Astrocyte of the hippocampus (primary cell): ENCODE measurements around the gene RNF44.
A peak's percentile ranks its signal among the peaks of the same experiment; 100 is the strongest.

Experiments
- DNase-seq: peaks from one replicate; pipeline ENCODE4 v3.0.0; 2011; ENCODE audit warnings: low read depth, low spot score

Gene RNF44

DNA sequence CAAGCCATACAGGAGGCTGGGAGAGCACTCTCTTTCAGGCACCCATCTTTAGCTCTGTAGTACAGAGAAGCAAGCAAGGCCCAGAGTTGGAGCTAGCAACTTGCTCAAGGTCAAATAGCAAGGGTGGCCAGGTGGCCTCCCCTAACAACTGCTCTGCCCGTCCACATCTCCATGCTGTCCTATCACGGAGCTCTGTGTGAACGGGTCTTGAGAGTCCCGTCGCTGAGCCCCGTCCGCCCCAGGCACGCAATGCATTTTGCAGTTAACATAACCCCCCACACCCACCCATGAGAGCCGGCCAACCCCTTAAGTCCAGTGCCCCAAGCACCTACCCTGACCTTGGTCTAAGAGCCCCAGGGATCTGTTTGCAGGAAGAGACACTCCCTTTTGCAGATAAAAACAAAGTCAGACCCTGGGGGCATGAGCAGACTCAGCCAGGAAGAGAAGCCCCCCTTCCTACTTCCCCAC is 1.5 kb downstream of the RNF44 start:
- peak; percentile 46 for DNase-seq

GRCh38 chr5:176535101-176535663 is 2.0 kb downstream of the RNF44 start:
- peak; percentile 44 for DNase-seq

- DNase-seq: no peak
Observed at GRCh38 chr5:176534640-176535039, 2.6 kb downstream of the RNF44 start.

DNA sequence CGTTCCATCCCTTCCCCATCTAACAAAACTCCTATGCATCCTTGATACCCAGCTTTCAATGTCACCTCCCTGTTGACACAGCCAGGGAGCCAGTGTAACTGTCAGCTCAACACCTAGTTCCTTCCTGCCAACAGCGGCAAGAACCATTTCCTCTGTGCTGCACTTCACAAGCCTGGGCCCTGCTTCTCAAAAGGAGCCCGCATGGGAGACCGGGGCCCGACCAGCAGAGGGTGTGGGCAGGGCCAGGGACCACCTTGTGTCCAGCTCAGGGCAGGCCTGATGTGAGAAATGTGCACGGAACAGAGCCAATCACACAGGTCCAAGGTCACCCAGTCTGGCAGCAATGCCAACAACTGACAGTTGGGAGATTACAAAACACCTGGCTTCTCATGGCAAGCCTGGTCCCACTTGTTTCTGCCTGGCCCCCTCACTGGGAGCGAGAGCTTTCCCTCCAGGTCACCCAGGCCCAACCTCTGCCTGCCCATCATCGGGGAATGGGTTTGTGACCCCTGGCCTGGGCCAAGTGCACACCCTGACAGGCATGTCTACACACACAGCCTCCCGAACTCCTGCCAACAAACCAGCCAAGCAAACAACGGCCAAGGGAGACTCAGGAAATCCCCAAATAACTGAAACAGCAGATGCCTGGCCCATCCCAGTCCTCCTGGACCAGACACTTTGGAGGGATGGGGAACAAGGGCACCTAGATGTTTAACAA is 3.1 kb downstream of the RNF44 start:
- peak; percentile 46 for DNase-seq

- peak; percentile 32 for DNase-seq
Observed at GRCh38 chr5:176533390-176533789, 3.8 kb downstream of the RNF44 start.

GRCh38 chr5:176532795-176533194 is 4.4 kb downstream of the RNF44 start:
- no peak for DNase-seq

GRCh38 chr5:176531902-176532493 is 5.2 kb downstream of the RNF44 start:
- no peak for DNase-seq

- DNase-seq: peak; percentile 81
Observed at GRCh38 chr5:176530983-176531901, 6.0 kb downstream of the RNF44 start.

DNA sequence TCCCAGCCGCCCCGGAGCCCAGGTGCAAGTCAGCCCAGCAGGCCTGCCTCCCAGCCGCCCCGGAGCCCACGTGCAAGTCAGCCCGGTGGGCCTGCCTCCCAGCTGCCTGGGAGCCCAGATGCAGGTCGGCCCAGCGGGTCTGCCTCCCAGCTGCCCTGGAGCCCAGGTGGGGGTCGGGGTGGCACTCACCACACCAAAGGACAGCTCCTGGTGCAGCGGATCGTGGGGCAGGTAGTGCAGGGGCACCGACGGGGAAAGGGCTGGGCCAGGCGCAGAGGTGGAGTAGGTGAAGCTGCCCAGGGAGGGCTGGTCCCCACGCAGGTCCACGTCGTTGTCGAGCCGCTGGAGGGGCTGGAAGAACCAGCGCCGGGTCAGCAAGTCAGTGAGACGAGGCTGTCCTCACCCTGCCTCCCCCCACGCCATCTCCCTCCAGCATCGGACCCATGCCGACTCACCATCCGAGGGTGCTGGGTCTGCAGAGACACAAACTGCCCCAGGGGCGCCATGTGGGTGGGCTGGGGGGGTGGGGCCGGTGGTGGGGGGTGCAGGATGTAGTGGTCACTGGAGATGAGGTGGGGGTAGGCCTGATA is 6.7 kb downstream of the RNF44 start:
- DNase-seq: no peak

DNA sequence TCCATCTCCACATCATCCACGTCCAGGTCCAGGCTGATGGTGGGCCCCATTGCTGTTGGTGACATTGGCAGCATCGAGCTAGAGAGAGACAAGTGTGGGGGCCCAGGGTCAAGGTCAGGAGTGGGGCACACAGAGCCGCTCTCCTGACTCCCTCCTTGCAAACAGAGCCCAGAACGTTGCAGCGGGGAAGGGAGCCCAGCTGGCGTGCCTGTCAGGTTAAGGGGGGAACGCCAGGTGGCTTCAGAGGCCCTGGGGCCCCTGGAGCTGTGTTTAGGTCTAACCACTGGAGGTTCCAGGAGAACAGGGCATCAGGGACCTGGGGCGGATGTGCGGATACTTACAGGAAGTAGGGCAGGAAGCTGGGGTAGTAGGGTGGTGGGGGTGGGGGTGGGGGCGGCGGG is 7.5 kb downstream of the RNF44 start:
- DNase-seq: no peak

DNA sequence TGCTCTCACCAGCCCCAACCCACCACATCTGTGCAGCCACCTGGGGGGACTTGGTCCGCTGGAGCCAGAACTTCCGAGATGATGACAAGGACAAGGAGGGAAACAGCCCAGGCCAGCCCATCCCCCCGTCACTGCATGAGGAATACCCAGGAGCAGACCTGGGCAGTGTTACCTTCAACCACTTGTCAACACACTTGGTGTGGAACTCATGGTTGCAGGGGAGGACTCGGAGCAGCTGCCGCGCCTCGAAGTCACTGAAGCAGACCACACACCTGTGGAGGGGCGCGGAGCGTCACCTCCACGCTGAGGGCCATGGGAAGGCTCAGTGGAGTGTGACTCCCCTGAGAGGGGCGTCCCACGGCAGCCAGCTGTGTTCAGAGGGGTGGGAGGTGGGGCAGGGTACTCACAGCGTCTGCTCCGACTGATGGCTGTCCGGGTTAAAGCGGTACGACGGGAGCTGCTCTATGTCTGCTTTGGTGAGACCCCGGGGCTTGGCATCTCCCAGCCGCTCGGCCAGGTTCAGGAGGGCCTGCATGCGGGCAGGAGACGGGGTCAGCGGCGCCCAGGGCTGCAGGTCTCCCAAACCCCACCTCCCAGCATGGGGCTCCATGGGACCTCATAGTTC is 8.0 kb downstream of the RNF44 start:
- no peak for DNase-seq

DNA sequence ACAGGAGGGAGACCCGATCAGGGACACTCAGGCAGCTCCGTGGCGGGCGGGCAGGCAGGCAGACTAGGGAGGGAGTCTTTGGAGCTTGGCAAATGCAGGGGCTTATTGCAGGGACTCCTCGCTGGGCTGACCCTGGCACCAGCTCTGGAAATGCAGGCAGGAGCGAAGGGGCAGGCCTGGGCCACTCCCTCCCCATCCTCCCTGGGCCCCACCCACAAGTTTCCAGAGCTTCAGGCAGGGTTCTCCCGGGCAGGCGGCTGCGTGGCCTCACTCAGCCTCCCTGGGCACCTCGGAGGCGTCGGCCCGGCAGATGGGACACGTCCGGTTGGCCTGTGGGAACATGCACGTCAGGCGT is 8.5 kb downstream of the RNF44 start:
- no peak for DNase-seq

GRCh38 chr5:176528301-176528700 is 8.9 kb downstream of the RNF44 start:
- no peak for DNase-seq

- no peak for DNase-seq
Observed at GRCh38 chr5:176527246-176528222, 9.7 kb downstream of the RNF44 start.

GRCh38 chr5:176526462-176526861 is 10.7 kb downstream of the RNF44 start:
- no peak for DNase-seq

DNA sequence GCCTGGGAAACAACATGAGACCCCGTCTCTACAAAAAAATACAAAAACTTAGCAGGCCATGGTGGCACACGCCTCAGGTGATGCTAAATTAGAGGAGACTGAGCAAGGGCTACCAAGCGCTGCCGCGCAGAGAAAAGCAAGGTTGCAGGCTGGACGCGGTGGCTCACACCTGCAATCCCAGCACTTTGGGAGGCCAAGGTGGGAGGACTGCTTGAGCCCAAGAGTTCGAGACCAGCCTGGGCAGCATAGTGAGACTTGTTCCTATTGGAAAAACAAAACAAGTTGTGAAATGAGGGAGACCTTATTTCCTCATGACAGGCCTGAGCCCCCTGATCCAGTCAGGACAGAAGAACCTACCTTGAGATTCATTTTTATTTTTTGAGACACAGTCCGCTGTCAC is 11.5 kb downstream of the RNF44 start:
- DNase-seq: no peak

DNA sequence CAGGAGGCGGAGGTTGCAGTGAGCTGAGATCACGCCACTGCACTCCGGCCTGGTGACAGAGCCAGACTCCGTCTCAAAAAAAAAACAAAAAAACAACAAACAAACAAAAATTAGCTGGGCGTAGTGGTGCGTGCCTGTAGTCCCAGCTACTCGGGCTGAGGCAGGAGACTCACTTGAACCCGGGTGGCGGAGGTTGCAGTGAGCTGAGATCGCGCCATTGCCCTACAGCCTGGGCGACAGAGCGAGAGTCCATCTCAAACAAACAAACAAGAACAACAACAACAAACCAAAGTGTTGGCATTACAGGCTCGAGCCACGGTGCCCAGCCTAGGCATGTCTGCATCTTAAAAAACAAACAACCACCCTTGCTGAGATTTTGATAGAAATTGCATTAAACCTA is 12.2 kb downstream of the RNF44 start:
- DNase-seq: no peak

DNA sequence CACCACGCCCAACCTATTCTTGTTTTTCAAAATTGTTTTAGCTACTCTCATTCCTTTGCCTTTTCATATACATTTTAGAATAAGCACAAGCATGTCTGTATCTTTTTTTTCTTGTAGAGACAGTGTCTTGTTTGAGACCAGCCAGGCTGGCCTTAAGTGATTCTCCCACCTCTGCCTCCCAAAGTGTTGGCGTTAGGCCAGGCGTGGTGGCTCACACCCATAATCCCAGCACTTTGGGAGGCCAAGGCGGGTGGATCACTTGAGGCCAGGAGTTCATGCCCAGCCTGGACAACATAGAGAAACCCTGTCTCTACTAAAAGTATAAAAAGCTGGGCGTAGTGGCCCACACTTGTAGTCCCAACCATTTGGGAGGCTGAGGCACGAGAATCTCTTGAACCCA is 13.1 kb downstream of the RNF44 start:
- no peak for DNase-seq

DNA sequence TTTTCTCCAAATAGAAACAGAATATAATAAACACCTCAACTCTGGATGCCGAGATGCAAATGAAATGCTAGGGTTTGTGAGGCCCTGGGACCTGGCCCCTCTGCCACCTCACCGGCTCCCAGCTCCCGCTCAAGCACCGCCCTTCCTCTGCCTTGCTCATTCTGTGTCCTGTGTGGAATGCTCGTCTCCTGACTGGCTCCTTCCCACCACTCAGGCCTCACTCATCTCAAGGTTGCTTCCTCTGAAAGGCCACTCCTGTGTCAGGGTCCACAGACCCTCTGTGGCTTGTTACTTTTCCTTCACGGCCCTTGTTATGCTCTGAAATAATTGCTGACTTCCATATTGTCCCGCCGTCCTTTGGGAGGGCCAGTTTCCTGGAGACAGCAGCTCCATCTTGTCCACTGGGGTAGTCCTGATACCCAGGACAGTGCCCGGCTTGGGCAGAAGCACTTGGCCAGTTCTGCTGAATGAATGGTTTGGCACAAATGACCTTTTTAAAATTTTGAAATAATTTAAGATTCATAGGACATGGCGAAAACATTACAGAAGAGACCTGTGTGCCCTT is 15.4 kb downstream of the RNF44 start:
- DNase-seq: no peak

GRCh38 chr5:176521286-176521685 is 15.9 kb downstream of the RNF44 start:
- DNase-seq: no peak
